OCI-LY7 (cell line): ENCODE results near the gene CNTRL.

Source experiments
- EZH2phosphoT487 ChIP-seq: fragments of 200-600 bp; sonication (generic); IDR thresholded peaks from 2 replicates; pipeline ENCODE4 v1.6.1; 2018; ENCODE audit warnings: low read depth, borderline replicate concordance, mild to moderate bottlenecking, mixed run types, antibody characterized with exemption, low read length, moderate library complexity, mixed read lengths
- TF ChIP-seq, protein P1 (sequence below): fragments of 200-600 bp; sonication (generic); conservative IDR thresholded peaks from 2 replicates; pipeline ENCODE4 v1.5.1; 2014; ENCODE audit warnings: mild to moderate bottlenecking, antibody characterized with exemption, low read length, moderate library complexity, mixed read lengths

DNA sequence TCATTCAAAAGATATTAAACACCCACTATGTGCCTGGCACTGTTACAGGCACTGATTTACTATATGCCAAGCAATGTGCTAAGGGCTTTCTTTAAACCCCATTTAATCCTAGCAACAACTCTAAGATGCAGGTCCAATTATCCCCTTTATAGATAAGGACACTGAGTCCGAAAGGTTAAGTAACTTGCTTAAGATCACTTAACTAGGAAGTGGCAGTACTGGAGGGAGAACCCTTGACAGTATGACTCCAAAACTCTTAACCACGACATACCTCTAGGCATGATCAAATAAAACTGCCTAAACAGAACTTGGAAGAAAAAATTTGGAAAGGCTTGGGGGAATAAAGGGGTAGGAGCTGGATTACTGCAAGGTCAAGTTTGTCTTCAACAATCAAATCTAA is 125.2 kb downstream of the CNTRL start:
- TF ChIP-seq, protein P1, sequence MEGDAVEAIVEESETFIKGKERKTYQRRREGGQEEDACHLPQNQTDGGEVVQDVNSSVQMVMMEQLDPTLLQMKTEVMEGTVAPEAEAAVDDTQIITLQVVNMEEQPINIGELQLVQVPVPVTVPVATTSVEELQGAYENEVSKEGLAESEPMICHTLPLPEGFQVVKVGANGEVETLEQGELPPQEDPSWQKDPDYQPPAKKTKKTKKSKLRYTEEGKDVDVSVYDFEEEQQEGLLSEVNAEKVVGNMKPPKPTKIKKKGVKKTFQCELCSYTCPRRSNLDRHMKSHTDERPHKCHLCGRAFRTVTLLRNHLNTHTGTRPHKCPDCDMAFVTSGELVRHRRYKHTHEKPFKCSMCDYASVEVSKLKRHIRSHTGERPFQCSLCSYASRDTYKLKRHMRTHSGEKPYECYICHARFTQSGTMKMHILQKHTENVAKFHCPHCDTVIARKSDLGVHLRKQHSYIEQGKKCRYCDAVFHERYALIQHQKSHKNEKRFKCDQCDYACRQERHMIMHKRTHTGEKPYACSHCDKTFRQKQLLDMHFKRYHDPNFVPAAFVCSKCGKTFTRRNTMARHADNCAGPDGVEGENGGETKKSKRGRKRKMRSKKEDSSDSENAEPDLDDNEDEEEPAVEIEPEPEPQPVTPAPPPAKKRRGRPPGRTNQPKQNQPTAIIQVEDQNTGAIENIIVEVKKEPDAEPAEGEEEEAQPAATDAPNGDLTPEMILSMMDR: no peak
- no peak for TF ChIP-seq EZH2phosphoT487
